HG03095 (cell line): ENCODE data around the gene ITIH3.

Source experiments
- ATAC-seq: cut with Tn5 transposase; IDR thresholded peaks from one replicate; pipeline ENCODE4 v1.9.1; 2021; ENCODE audit warnings: moderate library complexity; ENCODE audit not compliant: unreplicated experiment

The ITIH3 gene

DNA sequence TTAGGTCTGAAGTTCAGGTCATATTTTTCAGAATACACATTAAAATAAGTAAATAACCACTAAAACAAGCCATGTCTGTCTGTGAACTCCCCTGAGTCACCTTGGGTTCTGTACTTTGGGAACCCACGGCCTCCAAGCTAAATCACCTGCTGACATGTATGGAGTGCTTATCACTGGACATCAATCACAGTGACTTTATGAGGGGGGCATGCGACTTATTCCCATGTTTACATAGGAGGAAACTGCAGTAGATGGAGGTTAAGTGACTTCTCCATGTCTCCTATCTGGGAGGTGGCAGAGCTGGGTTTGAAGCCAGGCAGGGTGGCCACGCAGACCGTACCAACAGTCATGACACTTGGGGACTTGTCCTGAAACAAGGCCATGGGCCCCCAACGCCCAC lies 27.8 kb downstream of the ITIH3 start:
- ATAC-seq, result no peak

DNA sequence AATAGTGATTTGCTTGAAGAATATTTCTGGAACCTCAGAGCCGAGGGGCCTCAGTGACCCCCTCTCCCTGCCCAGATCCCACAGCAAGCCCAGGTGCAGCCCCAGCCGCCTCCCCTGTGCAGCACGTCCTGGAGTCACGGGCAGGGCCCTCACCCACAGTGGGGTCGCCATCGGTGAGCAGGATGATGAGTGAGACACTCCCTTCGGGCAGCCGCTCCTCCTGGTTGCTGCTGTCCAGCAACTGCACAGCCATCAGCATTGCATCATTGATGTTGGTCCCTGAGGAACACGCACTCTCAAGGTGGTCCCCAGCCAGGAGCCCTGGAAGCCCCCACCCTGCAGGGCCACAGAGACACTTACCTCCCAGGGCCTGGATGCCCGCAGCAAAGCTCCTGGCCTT lies 29.4 kb downstream of the ITIH3 start:
- no peak for ATAC-seq

DNA sequence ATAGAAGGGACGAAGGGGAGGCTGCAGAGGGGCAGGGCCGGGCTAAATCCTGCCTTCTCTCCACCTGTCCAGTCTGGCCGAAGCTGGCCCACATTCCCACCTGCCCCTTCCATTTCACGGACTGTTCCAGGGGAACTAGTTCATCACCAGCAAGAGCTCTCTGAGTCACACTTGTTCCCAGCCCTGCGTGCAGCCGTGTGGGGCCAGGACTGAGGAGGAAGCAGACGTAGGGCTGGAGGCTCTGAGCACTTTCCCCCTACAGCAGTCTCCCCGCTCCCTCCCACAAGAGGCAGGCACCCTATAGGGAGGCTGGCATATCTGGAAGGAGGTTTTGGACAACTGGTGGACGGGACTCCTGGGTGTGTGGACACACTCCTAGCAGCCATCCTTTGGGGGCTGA lies 32.8 kb downstream of the ITIH3 start:
- ATAC-seq, result no peak

DNA sequence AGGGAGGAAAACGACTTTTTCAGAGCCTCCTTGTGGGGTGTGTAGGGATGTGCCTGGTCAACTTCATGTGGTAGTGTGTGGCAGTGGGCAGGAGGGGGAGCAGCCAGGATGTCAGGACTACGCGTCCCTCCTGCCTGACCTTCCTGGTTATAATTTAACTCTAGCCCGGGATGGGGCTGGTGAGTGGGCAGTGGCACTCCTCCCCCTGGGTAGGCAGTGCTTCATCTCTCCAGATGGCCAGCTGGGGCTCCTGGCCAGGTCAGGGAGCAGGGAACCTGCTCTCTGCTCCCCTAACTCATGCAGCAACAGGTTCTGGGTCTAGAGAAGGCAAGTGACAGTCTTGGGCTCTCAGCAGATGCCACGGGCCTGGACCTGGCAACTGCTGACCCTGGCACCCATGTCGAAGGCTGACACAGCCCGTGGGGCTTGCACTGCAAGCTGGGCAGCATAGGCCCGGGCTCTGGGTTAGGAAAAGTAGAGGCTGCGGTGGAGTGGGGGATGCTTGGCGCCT lies 33.3 kb downstream of the ITIH3 start:
- no peak for ATAC-seq

DNA sequence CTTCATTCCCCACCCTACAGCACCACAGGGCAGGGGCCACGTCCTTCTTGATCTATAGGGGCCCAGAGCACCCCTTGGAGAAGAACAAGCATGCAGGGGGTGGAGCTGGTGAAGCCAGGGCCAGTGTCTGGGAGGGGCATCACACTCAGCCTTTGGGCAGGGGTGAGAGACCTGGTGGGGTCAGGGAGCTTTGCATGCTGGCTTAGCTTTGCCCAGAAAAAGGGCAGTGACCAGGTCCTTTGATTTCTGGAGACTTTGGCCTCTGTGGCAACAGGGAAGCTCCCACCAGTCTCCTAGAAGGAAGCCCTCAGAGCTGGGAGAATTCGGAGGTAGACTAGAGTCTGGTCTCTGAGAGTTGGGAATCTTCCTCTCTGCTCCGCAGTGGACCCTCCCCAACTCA lies 34.9 kb downstream of the ITIH3 start:
- no peak for ATAC-seq

DNA sequence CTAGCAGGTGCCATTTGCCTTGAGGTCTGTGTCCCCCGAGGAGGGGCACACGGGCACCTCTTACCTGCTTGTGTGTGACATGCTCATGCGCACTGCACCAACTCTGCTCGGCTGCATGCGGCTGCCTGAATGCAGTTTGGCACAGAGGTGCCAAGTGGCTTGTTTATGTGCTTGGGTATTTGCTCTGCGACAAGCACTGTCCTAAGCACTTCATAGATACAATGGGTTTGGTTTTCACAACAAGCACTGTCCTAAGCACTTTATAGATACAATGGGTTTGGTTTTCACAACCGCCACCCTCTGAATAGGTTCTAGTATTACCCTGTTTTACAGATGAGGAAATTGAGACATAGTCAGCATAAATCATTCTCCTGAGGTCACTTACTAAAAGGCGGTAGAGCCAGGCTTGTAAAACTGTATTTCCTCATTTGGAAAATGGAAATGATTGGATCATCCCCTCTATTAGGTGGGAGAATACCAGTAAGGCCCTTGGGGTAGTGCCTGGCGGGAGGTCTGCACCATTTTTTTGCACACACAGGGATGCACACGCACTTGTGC lies 35.4 kb downstream of the ITIH3 start:
- ATAC-seq, result no peak

DNA sequence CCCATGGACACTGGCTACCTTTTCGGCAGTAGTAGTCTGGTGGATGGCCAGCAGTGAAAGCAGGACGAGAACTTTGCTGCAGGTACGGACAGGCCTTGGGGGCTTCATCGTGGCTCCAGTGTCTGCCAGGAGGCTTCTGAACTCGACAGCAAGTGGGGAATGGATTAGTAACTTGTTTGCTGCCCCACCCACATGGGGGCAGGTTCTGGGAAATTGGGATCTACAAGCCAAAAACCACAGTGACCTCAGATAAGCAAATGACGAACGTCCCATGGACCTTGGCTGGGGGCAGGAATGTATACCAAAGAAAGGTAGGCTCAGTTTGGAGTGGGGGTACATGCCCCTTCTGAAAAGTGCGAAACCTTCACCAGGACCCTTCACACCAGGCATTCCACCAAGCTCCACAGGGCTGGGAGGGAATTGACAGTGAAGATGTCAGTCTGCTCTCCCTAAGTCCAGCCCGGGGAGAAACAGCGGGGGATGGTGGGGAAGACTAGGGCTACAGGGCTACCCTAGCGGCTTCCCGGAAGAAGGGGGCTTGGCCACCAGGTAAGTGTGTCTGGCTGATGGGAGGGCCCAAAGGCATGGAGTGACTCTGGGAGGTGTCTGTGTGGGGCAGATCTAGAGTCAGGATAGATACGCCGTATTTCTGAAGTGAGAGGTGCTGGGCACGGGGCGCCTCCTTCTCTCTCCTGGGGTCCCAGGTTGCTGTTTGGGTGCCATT lies 36.1 kb downstream of the ITIH3 start, which contains the start of gene ITIH4:
Gene ITIH4, minus strand, starts transcription at position 138 of the 724 bp plus-strand sequence. Its CDS starts 30 bp downstream, at position 108.
- no peak for ATAC-seq

DNA sequence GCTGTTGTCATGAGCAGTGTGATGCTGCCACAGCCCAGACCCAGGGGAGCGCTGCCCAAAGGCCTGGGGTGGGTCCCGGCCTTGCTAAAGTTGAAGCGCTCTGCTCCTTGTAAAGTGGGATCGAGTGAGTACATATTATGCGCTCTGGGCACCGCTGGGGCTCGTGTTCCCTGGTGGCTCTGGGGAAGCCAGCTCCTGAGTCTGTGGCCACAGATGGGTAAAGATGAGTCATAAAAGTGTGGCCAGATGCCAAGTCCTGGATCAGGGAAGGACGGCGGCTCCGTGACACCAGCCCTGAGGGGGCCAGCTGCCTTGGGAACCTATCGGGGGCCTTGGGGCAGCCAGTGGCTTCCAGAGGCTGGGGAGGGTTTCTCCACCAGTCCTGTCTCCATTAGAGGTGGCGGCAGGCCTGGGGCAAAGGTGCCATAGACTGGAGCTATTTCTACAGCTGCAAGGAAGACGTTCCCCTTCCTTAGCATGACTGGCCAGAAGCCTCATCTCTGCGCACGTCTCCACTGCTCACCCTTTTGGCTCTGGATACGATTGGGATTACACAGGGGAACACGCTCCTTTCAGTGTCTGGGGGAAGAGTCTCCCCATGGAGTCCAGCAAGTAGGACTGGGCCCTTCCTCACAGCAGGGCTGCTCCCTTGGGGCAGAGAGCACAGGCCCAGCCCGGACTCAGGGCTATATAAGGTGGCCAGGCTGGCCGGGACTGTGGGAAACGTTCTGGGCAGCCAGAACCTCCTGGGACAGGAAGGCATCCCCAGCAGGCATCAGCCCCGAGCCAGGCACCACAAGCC lies 37.1 kb downstream of the ITIH3 start:
- ATAC-seq, result no peak

DNA sequence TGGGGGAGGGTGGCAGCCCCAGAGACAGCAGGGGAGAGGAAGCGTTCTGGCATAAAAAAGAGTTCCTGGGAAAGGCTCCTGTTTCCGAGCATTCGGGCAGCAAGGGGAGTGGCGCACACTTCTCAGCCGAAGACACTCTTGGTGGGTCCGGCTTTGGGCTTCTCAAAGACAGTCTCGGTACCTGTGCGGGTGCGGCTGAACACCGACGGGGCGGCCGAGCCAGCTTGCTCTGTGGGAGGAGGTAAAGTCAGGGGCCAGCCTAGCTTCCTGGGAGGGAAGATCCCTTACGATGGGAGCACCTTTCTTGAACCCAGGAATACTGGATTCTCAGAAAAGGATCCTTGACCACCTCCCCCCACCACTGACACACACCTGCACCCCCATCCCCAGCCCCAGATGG lies 38.6 kb downstream of the ITIH3 start:
- no peak for ATAC-seq

DNA sequence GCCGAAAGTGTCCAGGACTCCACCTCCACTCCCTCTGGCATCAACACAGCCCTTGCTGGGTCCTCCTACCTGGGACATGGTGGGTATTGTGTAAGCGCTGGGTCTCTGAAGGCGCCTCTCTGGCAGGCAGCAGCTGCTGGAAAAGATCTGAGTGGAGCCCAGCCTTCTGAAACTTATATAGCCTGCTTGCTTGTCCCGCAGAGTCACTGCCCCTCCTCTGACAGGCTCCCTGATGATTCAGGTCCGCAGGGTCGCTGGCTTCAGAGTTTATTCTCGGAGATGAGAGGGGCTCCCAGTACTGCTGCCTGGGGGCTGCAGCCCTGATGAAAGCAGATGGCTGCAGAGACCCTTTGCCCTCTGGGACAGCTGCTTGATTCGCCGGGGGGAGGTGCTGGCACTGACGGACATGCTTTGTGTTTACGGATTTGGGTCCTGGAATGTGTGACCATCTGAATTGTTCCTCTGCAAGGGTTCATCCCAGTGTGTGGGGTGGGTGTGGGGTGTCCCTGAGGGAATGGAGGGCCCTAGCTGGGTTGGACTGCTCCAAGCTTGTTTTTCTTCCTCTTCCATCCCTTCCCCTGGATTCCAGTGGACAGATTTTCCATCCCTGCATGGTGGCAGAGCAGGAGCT lies 40.4 kb downstream of the ITIH3 start, which contains the start of gene MUSTN1:
Gene MUSTN1, minus strand, starts transcription at position 149 of the 631 bp plus-strand sequence. Its CDS starts 71 bp downstream, at position 78.
- ATAC-seq, result no peak

DNA sequence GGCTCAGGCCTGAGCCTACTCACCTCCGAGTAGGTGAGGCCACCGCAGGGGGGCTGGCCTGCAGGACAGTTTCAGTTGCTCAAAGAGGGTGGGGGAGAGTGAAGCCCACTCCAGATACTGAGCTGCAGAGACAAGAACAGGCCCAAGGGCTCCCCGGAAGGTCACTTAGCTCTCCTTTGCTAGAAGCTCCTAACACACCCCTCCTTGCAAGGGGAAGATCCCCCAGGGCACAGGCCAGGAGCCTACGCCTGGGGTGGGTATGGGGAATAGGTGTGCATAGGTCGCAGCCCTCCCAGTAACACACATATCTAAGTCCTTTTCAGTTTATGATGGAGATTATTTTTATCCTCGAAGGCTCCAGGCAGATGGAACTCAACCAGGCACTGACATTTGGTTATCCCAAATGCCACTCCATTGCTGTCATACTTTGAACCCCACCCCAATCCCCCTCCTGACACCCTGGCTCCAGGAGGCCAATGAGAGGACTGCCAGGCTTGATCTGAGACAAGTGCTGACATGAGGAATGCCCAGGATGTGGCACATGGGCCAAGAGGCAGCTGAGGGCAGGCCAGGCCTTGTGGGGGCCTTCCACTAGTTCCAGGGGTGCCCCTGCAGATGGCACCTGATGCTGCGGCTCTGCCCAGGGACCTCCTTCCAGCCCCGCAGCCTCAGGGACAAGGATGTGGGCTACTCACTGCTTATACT lies 41.3 kb downstream of the ITIH3 start:
- no peak for ATAC-seq

DNA sequence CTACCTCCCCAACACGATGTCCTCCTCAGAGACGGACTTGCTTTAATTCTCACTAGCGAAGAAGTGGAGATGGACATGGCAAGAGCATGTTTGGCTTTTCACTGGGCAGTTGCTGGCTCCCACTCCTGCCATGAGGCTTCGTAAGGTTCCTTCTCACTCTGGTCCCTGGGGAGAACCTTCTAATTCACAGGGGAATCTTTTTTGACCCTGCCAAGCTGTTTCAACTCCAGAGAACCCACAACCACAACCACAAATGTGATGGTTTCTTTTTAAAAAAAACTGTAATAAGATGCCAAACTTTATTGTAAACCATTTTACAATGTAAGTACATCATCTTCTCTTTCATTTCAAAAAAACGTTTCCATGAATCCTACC lies 41.9 kb downstream of the ITIH3 start:
- ATAC-seq, result no peak

DNA sequence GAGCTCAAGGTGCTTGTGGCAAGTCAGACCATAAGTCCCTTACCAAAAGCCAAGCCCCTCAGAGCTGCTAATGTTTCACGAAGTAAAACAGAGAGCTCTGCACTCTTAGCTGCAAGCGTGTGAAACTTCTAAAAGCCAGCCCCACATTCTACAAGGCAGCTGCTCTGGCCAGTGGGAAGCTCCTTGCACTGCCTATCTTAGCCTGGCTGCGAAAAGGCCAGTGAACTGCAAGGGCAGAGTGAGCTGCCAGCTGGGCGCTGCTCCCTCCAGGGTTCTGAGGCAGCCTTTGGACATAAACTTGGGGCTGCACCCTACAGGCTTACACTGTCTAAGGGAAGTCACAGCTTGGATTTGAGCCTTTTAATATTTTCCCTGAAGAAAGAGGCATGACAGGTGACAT lies 42.4 kb downstream of the ITIH3 start:
- no peak for ATAC-seq

DNA sequence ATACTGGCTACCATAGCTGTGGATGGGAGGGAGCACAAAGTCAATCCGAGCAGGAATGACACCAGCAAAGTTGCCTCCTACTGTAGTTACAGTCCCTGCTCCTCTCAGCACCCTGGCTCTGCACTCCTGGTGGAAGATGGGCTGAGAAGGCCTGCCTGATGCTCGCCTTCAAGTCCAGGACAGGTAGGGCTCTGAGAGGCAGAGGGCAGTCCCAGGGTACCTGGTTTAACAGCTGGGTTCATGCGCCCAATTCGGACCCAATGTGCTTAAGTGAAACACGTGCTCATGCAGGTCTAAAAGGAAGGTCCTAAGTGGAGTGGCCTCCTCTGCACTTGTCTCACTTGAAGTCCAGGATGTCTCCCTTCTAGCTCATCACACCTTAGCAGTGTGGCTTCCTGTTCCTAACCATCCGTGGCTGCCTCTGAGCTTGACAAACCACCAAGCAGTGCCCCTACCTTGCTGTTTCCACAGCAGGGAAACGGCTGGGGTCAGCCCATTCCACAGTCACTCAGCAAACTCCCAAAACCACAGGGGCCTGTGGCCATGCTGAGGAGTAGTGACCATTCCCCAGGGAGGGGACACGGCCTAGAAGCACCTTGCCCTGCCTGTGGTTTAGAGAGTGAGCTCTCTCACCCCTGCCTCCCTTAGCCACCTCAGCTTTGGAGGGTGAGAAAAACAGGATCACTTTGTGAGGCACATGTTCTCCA lies 44.1 kb downstream of the ITIH3 start:
- no peak for ATAC-seq

DNA sequence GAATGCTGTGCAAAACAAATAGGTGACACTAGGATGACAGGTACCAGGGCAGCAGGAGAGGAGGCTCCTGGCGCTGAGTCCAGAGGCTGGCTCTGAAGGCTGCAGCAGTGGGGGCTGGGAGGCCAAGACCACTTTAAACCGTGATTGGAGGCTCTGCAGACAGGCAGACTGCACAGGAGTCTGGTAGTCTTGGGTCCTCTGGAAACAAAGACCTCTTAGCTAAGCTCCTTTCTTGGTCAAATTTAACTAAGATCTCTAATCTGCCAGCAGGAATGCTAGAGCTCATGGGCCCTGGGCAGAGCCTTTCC lies 44.6 kb downstream of the ITIH3 start:
- ATAC-seq, result no peak

DNA sequence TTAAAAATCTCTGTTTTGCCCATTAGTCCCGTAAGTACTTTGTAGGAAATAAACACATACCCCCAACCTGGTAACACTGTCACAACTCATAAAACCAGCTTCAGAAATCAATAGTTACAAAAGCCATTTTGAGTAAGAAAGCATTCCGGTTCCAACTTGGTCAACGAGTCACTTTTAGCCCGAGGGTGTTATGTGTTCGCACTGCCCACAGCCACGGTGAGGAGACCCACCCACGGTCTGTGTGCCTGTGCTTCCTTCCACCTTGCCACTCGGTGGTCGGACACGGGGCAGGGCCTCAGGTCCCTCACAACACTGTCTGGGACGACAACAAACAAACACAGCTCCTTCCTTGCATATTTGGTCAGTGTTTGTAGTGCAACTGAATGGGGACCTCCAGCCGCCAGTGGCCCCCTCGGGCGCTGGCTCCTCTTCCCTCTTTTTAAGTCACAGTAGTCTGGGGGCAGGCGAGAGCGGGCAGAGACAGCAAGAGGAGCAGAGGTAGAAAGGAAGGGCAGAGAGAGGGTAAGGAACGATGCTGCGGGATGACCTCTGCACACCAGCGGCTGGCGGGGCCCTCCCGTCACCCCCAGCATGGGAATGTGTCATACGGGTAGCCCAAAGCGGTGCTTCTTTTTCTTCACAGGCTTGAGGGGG lies 45.4 kb downstream of the ITIH3 start:
- no peak for ATAC-seq

DNA sequence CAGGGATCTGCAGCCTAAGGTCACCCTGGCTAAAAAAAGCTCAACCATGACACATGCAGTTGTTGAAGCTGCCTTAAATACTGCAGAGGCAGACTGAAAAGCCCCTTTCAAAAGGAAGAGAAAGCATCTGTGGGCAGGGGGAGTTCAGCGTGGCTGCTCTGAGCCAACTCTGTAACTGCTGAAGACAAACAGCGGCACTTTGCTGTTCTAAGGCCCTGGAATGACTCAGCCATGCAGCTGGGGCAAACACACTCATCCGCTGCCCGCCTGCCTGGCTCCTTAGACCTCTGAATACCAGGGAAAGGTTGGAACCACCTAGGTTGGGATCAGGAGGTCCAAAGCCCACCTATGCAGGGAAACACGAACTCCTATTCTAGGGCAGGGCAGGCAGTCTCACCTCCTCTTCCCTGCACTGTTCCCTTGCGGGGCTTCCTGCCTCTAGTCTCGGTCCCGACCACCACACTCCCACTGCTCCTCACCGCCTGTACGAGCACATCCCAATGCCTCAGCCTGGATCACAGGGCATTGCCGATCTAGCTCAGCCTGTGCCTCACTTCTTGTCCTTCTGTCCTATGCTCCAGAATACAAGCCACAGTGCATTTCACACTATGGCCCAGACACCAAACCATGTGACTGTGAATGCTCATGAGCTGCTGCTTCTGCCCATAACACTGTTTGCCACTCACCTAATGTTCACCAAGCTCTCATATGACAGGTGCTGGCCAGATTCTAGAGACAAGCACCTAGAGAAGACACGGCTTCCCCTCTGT lies 46.8 kb downstream of the ITIH3 start:
- no peak for ATAC-seq

DNA sequence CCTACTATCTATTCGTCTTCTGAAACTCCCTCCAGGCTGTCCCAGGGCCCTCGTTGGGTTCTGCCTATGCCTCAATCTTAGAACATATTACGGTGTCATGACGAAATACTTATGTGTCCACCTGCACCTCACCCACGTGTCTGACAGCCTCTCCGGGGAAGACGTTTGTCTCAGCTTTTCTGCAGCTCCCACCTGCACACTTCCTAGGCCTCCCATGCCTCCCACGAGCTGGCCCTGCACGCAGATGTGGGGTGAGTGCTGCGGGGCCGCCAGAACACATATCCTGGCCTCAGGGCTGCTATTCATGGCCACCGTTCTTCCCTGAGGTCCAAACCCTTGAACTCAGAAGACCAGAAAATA lies 47.4 kb downstream of the ITIH3 start:
- no peak for ATAC-seq

DNA sequence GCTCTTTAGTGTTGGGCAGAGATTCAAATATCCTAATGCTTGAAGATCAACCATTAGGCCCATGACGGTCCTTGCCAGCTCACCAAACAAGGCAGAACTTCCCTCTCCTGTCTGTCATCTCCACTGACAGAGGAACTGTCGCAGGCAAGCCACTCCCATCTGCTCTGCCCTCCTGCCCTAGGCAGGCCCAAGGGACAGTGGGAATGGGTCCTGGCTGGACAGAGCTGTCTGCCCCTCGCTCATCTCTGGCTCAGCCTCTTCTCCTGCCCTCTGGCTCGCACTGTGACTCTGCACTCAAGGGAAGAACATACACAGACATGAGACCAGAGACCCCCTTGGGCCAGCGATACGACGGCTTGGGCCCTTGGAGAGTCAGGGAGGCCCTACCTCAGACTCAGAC lies 47.8 kb downstream of the ITIH3 start:
- no peak for ATAC-seq
